Adrenal gland (tissue), 19 donors: ENCODE data around the gene FAM209B. TPM values are rescaled to one million over a fixed set of nuclear protein-coding genes. Genes with fewer than 3 reads are reported as not detected.
"Not testable (repeated sequence)": the region's sequence is repeated elsewhere in the genome, so short reads cannot be mapped to it uniquely, and the experiment has no call there.

Source experiments
- DNase-seq, 7 donors: peaks; one replicate each; pipeline ENCODE4 v3.0.0-alpha.2; 2019 to 2020
- H3K27ac ChIP-seq, 5 donors: fragments of 200-600 bp; sonication (generic) in 4 of 5; 1 replicate in 3 of 5; 2 replicates in 2 of 5; pipeline versions ENCODE4 v1.5.1 to v1.8.0; 2016 to 2020; ENCODE audit warnings: mild to moderate bottlenecking in 1 of 5
- H3K27me3 ChIP-seq: fragments of 200-600 bp; 2 replicates; pipeline ENCODE4 v1.8.0; 2021
- H3K36me3 ChIP-seq, 2 donors: fragments of 200-600 bp; replicated peaks in 1 of 2; 1 replicate in 1 of 2; 2 replicates in 1 of 2; pipeline versions ENCODE4 v1.5.1 to v1.8.0; 2018 to 2022
- H3K4me1 ChIP-seq, 2 donors: fragments of 200-600 bp; replicated peaks in 1 of 2; 1 replicate in 1 of 2; 2 replicates in 1 of 2; pipeline versions ENCODE4 v1.5.1 to v1.8.0; 2018 to 2021
- H3K4me3 ChIP-seq, 4 donors: fragments of 200-600 bp; sonication (generic) in 3 of 4; one replicate each; pipeline ENCODE4 v1.5.1; 2016 to 2018
- H3K9me3 ChIP-seq, 3 donors: fragments of 200-600 bp; sonication (generic) in 1 of 3; replicated peaks in 1 of 3; 1 replicate in 2 of 3; 2 replicates in 1 of 3; pipeline versions ENCODE4 v1.5.1 to v1.8.0; 2016 to 2021
- CTCF ChIP-seq, 6 experiments: fragments of 450-650 bp in 4 of 6; fragments of 200-600 bp in 2 of 6; sonication (generic) in 1 of 6; IDR thresholded peaks; 1 replicate in 5 of 6; 2 replicates in 1 of 6; pipeline versions ENCODE4 v1.5.1 to v1.8.0; 2016 to 2021; ENCODE audit warnings: antibody characterized with exemption in 6 of 6, mild to moderate bottlenecking in 2 of 6, moderate library complexity in 1 of 6
- POLR2A ChIP-seq, 2 donors: fragments of 450-650 bp; IDR thresholded peaks; one replicate each; pipeline ENCODE4 v1.6.1; 2017; ENCODE audit warnings: antibody characterized with exemption in 2 of 2, mild to moderate bottlenecking in 2 of 2, moderate library complexity in 1 of 2
- WGBS, 4 donors: extraction: QIAGEN DNeasy Blood & Tissue Kit in 2 of 4; methylation state at CpG; one replicate each; pipeline versions ENCODE4 v1.1.5 to v1.1.7; 2013 to 2017; 5-methylcytosine and 5-hydroxymethylcytosine counted together
- intact Hi-C, 2 donors: fragments of 100-400 bp; cut with DNase I; formaldehyde crosslinking; loops; one replicate each; pipeline versions ENCODE4 v1.14.1 to v1.15.0; 2022 to 2023
- long read RNA-seq, 10 donors: library from polyadenylated mRNA in 3 of 10; unstranded in 2 of 10; stranded (forward) in 1 of 10; transcript quantifications; one replicate each; pipeline ENCODE4 v2.0.0 and lab custom pipeline, GENCODE V29; 2021 to 2026
- polyA plus RNA-seq, 3 donors: library from polyadenylated mRNA; stranded (reverse); fragments of 200-250 nt in 2 of 3; fragments of 350-450 nt in 1 of 3; fragmentation: Illumina TruSeq in 1 of 3; extraction: RNeasy Lipid Tissue Mini Kit (QIAGEN cat#74804) in 1 of 3; gene quantifications; one replicate each; pipeline ENCODE4 v1.2.3, GENCODE V29; 2013 to 2014
- total RNA-seq, 9 donors: library from RNA; depleted of rRNA in 4 of 9; stranded (reverse); fragments of >200 nt in 4 of 9; fragments of 120-200 nt in 1 of 9; fragmentation: NEBNext Ultra II Directional in 1 of 9; extraction: Animal tissue kit (Norgen Biotek cat#: 25700) in 1 of 9; gene quantifications; one replicate each; pipeline versions ENCODE4 v1.1.0 to v1.2.4, GENCODE V29; 2013 to 2023
- donor health status: healthy with polysubstance abuse.
- donor health status: Bipolar disorder and iron deficiency.
- donor health status: DM: yes; HTN: yes; CAD: no.
- donor health status: DM: no; HTN: no; CAD: no.
- donor health status: DM: no; HTN: no; CAD: no.
- donor health status: DM: yes; HTN: yes; CAD: no.

Gene FAM209B
- total RNA-seq (under 1 TPM in 2 of 9 donors, not detected in 7; 0.17 to 0.43 TPM), polyA plus RNA-seq (under 1 TPM in 2 of 3 donors, not detected in 1; 0.54 to 0.80 TPM)
- long read RNA-seq, donor 1 = 0 reads
- long read RNA-seq, donor 2, partial matches to known transcripts = 0 of 1 reads
- long read RNA-seq, donor 2, other reads (novel, unspliced or antisense) = 0 of 1 reads
- long read RNA-seq, donor 3 = 0 reads
- long read RNA-seq, donor 4 = 0 reads
- long read RNA-seq, donor 5 = 0 reads
- long read RNA-seq, donor 6 = 0 reads
- long read RNA-seq, donor 7 = 0 reads
- long read RNA-seq, donor 8 = 0 reads
- long read RNA-seq, donor 9 = 0 reads
- long read RNA-seq, donor 10 = 0 reads

GRCh38 chr20:56532946-56533345, at the start of gene FAM209B:
Gene FAM209B (plus strand): TSS chr20:56533246. CDS start chr20:56533342, 96 bp downstream.
- H3K27ac ChIP-seq, intact Hi-C loops: not testable (repeated sequence)

GRCh38 chr20:56483970-56484369, 49.1 kb upstream of the FAM209B start:
- Histone ChIP-seq H3K9me3 (no peaks in the 10 kb centered on the region), H3K27me3 (no peaks in the 10 kb centered on the region), H3K4me1 (no peaks in the 10 kb centered on the region), H3K36me3 (peaks cover 0 to 65% of the 10 kb centered on the region in 2 donors), H3K4me3 (no peak overlapping the region), H3K27ac (no peak overlapping the region)
- DNase-seq = no peak
- 75 to 78% (median 75%) methylated on average over 7 of the region's 7 CpGs for WGBS, 4 donors
- intact Hi-C loops = no loop called here
- TF ChIP-seq POLR2A (IDR thresholded peaks at IDR 0.05) (no peak), CTCF (IDR thresholded peaks at IDR 0.05) (no peak)

More at GRCh38 chr20:56532946-56533345, at the start of gene FAM209B:
- DNase-seq, H3K4me1 ChIP-seq, H3K36me3 ChIP-seq, H3K27me3 ChIP-seq, H3K4me3 ChIP-seq, H3K9me3 ChIP-seq: not testable (repeated sequence)
- 82 to 91% (median 89%) methylated on average over 7 to 9 of the region's 9 CpGs for WGBS, 4 donors

GRCh38 chr20:56487216-56487615, 45.8 kb upstream of the FAM209B start:
- WGBS, 4 donors = 78 to 91% (median 87%) methylated on average over 11 of the region's 11 CpGs
- intact Hi-C loops = no loop called here
- no peaks in the 10 kb centered on the region for H3K9me3 ChIP-seq
- H3K36me3 ChIP-seq = peaks cover 0 to 52% of the 10 kb centered on the region in 2 donors
- H3K4me1 ChIP-seq = no peaks in the 10 kb centered on the region
- no peaks in the 10 kb centered on the region for H3K27me3 ChIP-seq
- DNase-seq = no peak
- H3K4me3 ChIP-seq = no peak overlapping the region
- no peak overlapping the region for H3K27ac ChIP-seq
- TF ChIP-seq POLR2A (IDR thresholded peaks at IDR 0.05) = no peak
- no peak for TF ChIP-seq CTCF (IDR thresholded peaks at IDR 0.05)

GRCh38 chr20:56488566-56488965, 44.5 kb upstream of the FAM209B start:
- Histone ChIP-seq H3K27ac (no peak overlapping the region), H3K4me1 (no peaks in the 10 kb centered on the region), H3K27me3 (no peaks in the 10 kb centered on the region), H3K9me3 (no peaks in the 10 kb centered on the region), H3K4me3 (no peak overlapping the region), H3K36me3 (peaks cover 0 to 44% of the 10 kb centered on the region in 2 donors)
- TF ChIP-seq POLR2A (IDR thresholded peaks at IDR 0.05) (no peak), CTCF (IDR thresholded peaks at IDR 0.05) (no peak)
- intact Hi-C loops = no loop called here
- 93 to 98% (median 96%) methylated on average over 5 of the region's 5 CpGs for WGBS, 4 donors
- DNase-seq = no peak

GRCh38 chr20:56501116-56501515, 31.9 kb upstream of the FAM209B start:
- Histone ChIP-seq H3K27me3 (no peaks in the 10 kb centered on the region), H3K4me3 (no peak overlapping the region), H3K36me3 (no peaks in the 10 kb centered on the region), H3K9me3 (no peaks in the 10 kb centered on the region), H3K27ac (no peak overlapping the region), H3K4me1 (no peaks in the 10 kb centered on the region)
- no peak for TF ChIP-seq POLR2A (IDR thresholded peaks at IDR 0.05)
- no peak for TF ChIP-seq CTCF (IDR thresholded peaks at IDR 0.05)
- WGBS, 4 donors = 97 to 100% (median 97%) methylated on average over 1 of the region's 1 CpG
- DNase-seq = no peak
- intact Hi-C loops = no loop called here
